NCI-H1092 (cell line): Measurements from ENCODE around the gene ADORA2A.
"Not testable (repeated sequence)": the region's sequence is repeated elsewhere in the genome, so short reads cannot be mapped to it uniquely, and the experiment has no call there.

Experiments used
- DNase-seq: peaks from one replicate; lab custom pipeline; 2025; lab: John Stamatoyannopoulos, UW

The ADORA2A gene

DNA sequence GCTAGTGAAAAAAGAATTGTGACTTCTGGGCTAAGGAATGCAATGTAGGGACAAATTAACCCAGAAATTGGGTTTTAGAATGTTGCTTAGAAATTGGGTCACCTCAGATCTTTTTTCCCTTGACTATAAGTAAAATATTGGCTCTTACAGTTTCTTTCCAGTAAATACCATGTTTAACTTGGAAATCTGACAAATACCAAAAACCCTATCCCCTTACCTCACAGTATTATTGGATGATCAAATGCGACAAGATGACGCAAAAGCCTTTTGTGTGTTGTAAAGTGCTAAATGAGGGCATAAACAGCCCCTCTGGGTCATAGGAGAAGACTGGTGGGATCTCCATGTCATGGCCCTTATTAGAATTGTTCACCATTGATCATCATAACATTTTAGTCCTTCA is 61.6 kb downstream of the ADORA2A start:
- no peak for DNase-seq

DNA sequence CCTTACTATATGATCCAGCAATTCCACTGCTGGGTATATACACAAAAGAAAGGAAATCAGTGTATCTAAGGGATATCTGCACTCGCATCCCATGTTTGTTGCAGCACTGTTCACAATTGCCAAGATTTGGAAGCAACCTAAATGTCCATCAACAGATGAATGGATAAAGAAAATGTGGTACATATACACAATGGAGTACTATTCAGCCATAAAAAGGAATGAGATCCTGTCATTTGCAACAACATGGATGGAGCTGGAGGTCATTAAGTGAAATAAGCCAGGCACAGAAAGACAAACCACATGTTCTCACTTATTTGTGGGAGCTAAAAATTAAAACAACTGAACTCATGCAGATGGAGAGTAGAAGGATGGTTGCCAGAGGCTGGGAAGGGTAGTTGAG is 62.0 kb downstream of the ADORA2A start:
- DNase-seq, result not testable (repeated sequence)
